GOT3 (cell line): ENCODE data around the gene CHERP.
A peak's percentile ranks its signal among the peaks of the same experiment; 100 is the strongest.
"Not testable (repeated sequence)": the region's sequence is repeated elsewhere in the genome, so short reads cannot be mapped to it uniquely, and the experiment has no call there.

Experiments
- DNase-seq: peaks from one replicate; lab custom pipeline; 2025; ENCODE audit warnings: mixed read lengths; lab: John Stamatoyannopoulos, UW

CHERP gene

DNA sequence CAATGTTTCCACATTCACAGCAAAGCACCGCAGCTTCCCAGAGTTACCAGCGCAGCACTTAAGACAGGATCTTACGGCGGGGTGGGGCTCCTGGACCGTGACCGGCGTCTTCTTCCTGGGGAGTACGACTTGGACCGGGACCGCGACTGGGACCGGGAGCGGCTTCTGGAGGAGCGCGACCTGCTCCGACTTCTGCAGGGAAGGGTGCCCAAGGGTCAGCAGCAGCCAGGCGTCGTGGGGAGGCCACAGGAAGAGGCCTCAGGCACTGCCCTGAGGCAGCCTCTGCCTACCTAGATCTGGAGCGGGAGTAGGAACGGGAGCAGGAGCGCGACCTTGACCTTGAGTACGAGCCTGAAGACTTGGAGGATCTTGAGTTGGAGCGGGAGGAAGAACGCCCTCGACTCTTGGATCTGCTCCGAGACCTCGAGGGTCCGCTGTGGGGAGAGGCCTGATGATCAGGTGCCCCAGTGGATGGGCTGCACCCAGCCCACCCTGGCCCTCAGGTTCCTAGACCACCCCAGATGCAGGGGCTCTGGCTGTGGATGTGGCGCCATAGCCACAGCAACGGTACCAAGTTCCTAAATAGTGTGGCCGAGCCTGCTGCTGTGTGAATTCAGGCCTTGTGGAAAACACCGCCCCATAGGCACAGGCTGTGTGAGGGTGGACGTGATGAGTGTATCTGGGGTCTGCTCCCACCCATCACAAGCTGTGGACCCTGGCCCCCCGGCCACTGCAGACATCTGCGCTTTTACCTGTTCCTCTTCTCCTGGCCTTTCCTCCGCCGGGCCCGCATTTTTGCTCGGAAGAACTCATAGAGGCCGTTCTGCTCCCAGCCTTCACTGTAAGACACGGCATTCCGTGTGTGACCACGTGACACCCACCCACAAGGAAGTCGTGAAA is 21.9 kb downstream of the CHERP start:
- DNase-seq, result no peak

DNA sequence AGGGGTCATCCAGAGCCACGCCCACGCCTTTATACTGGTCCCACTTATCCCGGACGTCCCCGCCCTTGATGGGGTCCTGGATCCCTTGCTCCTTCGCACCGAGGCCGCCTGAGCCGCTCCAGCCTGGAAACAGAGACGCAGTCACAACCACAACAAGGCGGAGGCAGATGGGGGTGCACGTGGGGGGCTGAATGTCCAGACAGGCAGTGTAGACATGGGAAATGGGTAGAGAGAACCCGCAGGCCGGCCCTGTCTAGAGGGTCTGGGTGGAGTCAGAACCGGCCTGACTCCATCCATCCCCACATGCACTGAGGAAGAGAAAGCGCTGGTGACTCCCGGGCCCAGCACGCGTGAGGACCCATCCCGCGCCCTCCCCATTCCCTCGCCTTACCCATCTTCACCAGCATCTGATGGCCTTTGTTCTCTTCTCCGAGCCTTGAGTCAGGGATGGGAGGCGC is 23.0 kb downstream of the CHERP start:
- no peak for DNase-seq

DNA sequence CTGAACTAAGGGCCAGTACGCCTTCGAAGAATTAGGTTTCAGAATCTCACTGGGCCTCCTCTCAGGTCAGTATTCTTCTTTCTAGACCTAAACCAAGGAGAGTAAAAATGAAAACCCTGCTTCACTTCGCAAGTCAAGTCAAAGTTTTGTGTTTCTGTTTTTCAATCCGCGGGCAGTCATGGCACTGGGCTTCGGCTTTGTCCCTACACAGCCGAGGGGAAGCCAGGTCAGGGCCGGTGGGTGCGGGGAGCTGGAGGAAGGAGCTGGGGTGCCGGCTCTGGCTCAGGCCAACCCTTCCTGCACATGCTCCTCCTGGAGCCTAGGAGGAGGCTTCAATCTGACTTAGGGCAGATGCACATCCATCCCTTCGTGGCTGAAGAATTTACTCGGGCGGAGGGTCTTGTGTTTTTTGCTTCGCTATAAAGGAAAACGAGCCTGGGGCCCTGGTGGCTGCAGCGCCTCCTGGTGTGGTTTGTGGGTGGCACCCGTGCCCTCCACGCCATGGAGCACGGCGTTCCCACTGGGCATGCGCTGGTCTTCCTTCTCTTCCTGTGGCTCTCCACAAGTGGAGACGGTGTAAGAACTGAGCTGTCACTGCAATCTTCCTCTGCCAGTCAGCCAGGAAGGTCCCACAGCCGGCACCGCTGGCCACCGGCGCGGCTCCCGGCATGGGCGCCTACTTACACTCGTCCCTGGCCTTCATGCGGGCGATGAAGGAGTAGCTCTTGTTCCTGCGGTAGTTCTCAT is 23.6 kb downstream of the CHERP start:
- no peak for DNase-seq

DNA sequence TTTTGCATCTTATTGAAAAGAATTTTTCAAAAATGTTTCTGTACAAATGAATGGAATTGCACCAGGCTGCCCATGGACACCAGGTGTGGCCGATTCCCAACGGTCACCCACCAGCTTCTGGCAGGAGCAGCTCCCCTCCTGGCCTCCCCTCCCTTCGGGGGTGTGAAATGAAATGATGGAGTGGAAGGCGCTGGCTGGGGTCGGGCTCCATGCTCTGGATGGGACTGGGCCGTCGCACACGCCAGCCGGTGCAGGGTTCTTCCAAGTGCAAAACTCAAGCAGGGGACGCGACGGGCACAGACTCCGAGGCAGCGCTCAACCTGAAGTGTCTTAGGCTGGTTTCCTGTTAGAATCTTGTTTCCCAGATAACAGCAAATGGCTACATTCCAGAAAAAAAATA is 24.2 kb downstream of the CHERP start:
- DNase-seq, result no peak

DNA sequence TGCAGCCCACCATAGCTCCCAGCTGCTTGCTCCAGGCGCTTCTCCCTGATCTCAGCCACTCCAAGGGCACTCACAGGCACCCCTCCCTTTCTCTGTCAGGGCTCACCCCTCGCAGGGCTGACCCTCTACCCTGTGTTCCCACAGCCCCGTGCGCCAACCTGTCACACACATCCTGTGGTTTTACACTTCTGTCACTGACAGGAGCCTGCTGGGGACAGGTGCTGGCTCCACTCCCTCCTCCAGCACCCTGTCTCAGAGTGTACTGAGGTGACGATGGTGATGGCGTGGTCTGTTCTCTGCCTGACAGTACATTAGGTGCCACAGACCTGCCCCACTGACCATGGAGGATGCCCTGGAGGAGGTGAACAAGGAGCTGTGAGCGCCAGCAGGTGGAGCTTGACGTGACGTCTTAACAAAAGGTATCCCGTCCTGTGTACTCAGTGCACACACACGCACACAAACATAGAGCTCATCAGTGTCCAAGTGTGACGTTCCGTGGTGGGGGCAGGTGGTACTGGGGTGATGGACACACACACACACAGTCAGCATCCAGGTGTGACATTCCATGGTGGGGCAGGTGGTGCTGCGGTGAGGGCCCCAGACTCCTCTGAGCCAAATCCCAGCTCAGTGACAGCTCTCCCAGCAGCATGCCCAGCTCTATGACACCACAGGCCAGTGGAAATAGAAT is 25.2 kb downstream of the CHERP start:
- no peak for DNase-seq

DNA sequence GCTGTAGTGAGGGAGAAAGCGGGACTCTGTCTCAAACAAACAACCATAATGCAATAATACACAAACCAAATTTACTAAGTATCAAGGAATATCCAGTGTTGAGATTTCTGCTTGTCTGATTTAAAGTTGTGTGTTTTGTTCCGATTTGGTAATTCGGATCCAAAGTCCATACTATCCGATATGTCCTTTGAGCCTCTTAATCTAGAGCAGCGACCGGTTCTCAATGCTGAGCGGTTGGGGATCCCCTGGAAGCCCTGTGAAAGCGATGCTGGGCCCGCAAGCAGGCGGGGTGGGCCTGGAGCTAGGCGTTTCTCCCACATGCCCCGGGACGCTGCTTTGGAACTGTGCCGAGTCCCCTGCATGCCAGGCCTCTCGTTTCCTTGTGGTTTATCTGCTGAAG is 25.9 kb downstream of the CHERP start:
- no peak for DNase-seq

DNA sequence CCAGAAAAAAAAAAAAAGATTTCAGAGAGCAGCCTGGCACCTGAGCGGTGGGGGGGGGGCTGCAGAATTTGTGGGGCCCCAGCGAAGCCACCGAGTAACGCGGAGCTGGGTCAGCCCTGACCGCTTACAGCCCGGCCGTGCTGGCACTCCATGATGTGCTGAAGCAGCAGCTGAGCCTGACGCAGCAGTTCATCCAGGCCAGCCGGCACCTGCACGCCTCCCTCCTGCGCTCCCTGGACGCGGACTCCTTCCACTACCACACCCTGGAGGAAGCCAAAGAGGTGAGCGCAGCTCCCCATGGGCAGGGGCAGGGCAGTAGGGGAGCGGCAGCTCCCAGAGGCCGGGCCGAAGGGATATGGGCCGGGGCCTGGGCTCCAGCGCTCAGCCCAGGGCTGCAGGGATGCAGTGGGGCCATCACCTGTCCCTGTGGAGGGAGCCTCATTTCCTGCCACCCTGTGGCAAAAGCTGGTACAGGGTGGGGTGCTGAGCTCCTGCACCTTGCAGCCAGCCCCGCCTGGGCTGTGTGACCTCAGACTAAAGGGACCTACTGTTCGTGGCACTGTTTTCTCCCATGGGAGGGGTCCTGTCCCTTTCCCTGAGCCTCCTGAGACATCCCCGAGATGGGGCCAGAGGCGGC is 27.7 kb downstream of the CHERP start:
- DNase-seq, result no peak

DNA sequence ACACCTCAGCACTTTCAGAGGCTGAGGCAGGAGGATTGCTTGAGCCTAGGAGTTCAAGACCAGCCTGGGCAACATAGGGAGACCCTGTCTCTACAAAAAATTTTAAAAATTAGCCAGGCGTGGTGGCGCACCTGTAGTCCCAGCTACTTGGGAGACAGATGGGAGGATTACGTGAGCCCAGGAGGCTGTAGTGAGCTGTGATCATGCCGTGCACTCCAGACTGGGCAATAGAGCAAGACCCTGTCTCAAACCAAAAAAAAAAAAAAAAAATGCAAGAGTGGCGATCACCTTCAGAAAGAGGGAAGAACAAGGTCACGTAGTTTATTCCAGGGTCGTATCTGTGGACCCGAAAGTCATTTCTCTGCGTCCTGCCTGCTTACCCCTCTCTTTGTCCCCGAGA is 29.6 kb downstream of the CHERP start:
- DNase-seq, result not testable (repeated sequence)

DNA sequence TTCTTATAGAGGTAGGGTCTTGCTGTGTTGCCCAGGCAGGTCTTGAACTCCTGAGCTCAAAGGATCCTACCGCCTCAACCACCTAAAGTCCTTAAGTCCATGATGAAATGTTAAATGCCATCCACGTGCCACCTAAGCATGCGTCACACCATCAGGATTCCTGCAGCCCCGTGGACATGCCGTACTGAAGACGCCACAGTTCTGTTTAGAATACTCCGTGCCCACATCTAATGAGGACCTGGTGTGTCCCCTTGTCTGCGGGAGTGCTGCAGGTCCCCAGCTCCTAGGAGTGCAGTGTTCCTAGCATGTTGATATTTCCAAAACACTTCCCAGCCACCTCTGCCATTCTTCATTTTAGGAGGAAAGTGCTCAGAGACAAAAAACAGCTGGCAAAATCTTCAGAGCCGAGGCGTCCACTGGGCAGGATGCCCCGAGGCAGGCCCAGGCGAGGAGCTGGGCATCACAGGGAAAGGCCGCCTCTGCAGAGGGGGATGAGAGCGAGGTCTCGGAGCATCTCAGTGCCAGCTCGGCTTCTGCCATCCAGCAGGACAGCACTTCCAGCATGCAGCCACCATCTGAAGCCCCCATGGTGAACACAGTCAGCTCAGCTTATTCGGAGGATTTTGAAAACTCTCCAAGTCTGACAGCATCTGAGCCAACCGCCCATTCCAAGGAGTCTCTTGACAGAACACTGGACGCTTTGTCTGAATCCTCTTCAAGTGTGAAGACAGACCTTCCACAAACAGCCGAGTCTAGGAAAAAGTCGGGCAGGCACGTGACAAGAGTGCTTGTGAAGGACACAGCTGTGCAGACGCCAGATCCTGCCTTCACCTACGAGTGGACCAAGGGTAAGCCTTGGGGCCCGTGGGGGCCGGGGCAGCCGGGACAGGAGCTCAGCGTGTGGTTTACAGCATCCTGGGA is 32.8 kb downstream of the CHERP start:
- DNase-seq, result no peak

DNA sequence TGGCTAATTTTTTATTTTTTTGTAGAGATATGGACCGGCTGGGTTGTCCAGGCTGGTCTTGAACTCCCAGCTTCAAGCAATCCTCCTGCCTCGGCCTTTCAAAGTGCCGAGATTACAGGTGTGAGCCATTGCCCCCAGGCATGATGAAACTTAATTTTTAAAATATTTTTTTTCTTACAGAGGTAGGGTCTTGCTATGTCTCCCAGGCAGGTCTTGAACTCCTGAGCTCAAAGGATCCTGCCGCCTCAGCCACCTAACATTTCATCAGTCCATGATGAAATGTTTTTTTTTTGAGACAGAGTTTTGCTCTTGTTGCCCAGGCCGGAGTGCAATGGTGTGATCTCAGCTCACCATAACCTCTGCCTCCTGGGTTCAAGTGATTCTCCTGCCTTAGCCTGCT is 33.7 kb downstream of the CHERP start:
- no peak for DNase-seq

DNA sequence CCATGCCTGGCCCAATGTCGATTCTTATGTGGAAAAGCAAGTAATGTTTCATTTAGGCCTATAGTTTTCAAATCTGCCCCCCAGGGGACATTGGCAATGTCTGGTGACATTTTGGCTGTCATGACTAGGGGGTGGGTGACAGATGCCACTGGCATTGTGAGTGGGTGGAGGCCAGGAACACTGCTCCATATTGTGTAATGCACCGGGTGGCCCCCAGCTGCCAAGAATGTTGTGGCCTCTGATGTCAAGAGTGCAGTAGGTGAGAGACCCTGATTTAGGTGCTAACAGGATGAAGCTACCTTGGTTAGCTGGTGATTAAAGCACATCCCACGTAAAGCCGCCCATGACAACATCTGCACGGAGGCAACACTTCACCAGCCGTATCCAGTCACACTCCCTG is 35.3 kb downstream of the CHERP start:
- DNase-seq, result no peak

DNA sequence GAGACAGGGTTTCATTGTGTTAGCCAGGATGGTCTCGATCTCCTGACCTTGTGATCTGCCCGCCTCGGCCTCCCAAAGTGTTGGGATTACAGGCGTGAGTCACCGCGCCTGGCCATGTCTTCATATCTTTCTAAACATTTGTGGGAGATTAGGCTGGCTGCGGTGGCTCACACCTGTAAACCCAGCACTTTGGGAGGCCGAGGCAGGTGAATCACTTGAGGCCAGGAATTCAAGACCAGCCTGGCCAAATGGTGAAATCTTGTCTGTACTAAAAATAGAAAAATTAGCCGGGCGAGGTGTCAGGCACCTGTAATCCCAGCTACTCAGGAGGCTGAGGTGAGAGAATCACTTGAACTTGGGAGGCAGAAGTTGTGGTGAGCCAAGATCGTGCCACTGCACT is 36.1 kb downstream of the CHERP start:
- DNase-seq, result not testable (repeated sequence)

DNA sequence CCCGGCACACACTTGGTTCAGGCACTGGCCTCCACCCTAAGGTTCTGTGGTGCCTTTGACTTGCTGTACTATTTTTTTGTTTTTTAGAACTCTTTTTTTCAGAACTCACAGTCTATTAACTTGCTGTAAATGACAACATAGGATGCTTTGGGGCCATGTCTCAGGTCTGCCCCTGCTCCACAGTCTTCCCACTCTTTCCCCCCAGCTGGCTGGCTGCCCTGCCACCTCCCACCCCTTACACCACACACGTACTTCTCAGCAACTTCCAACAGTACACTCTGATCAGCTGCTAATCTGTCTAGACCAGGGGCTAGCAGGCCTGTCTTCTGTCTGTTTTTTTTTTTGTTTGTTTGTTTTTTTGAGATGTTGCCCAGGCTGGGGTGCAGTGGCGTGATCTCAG is 38.0 kb downstream of the CHERP start:
- no peak for DNase-seq

DNA sequence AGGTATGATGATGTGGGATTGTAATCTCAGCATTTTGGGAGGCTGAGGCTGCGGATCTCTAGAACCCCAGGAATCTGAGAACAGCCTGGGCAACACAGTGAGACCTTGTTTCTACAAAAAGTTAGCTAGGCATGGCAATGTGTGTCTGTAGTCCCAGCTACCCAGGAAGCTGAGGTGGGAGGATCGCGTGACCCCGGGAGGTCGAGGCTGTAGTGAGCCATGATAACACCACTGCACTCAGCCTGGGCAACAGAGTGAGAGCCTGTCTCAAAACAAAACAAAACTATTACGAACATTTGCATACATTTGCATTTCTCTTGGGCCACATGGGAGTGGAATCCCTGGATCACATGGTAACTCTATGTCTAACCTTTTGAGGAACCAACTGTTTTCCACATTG is 44.4 kb downstream of the CHERP start:
- no peak for DNase-seq

DNA sequence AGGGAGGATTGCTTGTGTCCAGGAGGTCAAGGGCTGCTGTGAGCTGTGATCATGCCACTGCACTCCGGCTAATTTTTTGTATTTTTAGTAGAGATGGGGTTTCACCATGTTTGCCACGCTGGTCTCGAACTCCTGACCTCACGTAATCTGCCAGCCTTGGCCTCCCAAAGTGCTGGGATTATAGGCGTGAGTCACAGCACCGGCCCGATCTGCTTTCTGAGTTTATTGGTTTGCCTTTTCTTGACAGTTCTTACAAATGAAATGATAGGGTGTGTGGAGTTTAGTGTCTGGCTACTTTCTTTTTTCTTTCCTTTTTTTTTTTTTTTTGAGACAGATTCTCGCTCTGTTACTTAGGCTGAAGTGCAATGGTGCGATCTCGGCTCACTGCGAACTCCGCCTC is 45.2 kb downstream of the CHERP start:
- DNase-seq, result no peak

DNA sequence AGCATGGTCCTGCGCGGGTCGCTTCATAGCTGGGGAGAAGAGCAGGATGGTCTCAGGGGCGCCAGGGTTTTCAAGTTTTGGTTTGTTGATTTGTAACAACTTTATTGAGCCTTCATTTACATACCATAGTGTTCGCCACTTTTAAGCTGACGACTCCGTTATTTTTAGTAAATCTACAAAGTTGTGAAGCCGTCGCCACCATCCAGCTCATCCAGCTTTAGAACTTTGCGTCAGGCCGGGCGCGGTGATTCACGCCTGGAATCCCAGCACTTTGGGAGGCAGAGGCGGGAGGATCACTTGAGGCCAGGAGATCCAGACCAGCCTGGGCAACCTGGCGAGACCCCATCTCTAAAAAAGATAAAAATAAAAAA is 45.6 kb downstream of the CHERP start:
- no peak for DNase-seq

DNA sequence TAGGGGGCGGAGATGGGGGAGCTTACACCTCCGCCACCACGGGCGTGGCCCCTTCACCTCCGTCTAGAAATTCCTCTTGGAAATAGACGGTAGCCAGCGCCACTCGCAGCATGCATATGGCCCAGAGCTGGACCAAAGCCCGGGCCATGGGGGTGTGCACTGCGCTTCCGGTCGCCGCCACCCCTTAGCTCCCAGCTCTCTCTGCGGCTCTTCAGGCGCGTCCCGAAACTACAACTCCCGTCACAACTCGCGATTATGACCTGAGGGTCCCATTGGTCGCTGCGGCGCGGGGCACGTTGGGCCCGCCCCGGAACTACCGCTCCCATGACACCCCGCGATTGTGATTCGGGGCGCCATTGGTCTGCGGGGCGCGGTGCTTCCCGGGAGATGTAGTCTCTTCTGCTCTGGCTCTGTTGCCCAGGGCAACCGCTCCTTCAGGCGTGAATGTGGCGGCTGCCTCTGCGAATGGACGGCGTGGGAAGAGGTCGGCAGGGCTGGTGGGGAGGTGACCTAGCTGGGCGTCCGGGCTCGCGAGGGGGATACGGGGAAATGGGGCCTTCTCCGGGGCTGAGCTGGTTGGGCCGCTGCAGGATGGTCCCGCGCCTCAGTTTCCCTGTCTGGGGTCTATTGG is 46.1 kb downstream of the CHERP start, which contains the start of the genes C19orf44 and CALR3:
Gene C19orf44, plus strand, starts transcription at position 413 of the 631 bp plus-strand sequence. CDS start 4,399 bp downstream, outside the sequence.
Gene CALR3, minus strand, starts transcription at position 186 of the 631 bp plus-strand sequence. Its CDS starts 38 bp downstream, at position 148.
- peak; percentile 96 for DNase-seq

DNA sequence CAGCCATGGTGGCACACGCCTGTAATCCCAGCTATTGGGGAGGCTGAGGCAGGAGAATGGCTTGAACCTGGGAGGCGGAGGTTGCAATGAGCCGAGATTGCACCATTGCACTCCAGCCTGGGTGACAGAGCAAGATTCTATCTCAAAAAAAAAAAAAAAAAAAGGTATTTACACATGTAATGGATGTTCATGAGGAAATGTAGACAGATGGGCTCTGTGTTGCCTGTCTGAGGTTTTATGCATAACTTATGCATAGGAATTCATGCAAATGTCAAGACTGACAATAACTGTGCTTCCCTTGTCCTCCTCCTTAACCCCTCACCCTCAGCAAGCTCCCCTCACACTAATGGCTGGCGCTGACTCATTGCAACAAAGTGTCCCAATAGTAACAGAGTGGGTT is 55.8 kb downstream of the CHERP start:
- DNase-seq, result not testable (repeated sequence)

DNA sequence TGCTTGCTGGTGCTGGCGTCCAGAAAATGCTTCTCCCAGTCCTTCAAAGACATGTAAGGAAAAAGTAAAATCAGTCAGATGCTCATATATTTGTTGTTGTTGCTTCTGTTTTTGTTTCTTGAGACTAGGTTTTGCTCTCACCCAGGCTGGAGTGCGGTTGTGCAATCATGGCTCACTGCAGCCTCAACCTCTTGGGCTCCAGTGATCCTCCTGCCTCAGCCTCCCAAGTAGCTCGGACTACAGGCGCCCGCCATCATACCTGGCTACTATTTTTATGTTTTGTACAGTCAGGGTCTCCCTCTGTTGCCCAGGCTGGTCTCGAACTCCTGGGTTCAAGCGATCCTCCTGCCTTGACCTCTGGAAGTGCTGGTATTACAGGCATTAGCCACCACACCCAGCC is 59.5 kb downstream of the CHERP start:
- DNase-seq, result no peak

DNA sequence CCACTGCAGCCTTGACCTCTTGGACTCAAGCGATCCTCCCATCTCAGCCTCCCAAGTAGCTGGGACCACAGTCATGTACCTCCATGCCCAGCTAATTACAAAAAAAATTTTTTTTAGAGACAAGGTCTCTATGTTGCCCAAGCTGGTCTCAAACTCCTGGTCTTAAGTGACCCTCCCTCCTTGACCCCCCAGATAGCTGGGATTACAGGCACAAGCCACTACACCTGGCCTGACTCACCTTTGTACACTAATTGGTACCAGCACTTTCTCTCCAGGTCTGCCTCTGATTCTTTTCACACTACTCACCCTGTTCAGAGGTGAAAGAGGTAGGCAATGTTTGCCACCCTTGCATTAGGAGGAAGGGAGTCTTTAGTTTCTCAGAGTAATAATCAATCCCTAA is 64.9 kb downstream of the CHERP start:
- no peak for DNase-seq
